Calu3 (cell line): ENCODE measurements around the gene GPR180. TPM values are rescaled to one million over a fixed set of nuclear protein-coding genes. Genes with fewer than 3 reads are reported as not detected.
"Not testable (repeated sequence)": the region's sequence is repeated elsewhere in the genome, so short reads cannot be mapped to it uniquely, and the experiment has no call there.

Experiments used
- BruUV-seq: library from RNA; stranded (reverse); fragments of 400-500 nt; replicated peaks from 2 replicates; lab custom pipeline; 2021; lab: Mats Ljungman, UMichigan
- CTCF ChIA-PET: fragments of 300-600 bp; sonication (Branson Sonifier 250); formaldehyde crosslinking; loops from one replicate; lab custom pipeline; 2022; ENCODE audit warnings: antibody characterized with exemption; lab: Charles Lee
- DNase-seq: peaks from one replicate; pipeline ENCODE4 v3.0.0; 2022
- H3K27ac Mint-ChIP-seq: one replicate; pipeline ENCODE4 v1.8.0; 2022; ENCODE audit warnings: mixed read lengths; ENCODE audit not compliant: unreplicated experiment
- H3K27me3 Mint-ChIP-seq: one replicate; pipeline ENCODE4 v1.8.0; 2022; ENCODE audit warnings: mixed read lengths; ENCODE audit not compliant: unreplicated experiment
- H3K36me3 Mint-ChIP-seq: one replicate; pipeline ENCODE4 v1.8.0; 2022; ENCODE audit warnings: mild to moderate bottlenecking, moderate library complexity, mixed read lengths; ENCODE audit not compliant: insufficient read depth, unreplicated experiment
- H3K4me1 Mint-ChIP-seq: one replicate; pipeline ENCODE4 v1.8.0; 2022; ENCODE audit warnings: mild to moderate bottlenecking, low read depth, mixed read lengths; ENCODE audit not compliant: unreplicated experiment
- H3K4me3 Mint-ChIP-seq: one replicate; pipeline ENCODE4 v1.8.0; 2022; ENCODE audit warnings: mild to moderate bottlenecking, low read depth, moderate library complexity, mixed read lengths; ENCODE audit not compliant: unreplicated experiment
- H3K9me3 Mint-ChIP-seq: one replicate; pipeline ENCODE4 v1.8.0; 2022; ENCODE audit warnings: low read depth, mixed read lengths; ENCODE audit not compliant: unreplicated experiment
- CTCF ChIP-seq: fragments of 200-600 bp; IDR thresholded peaks from one replicate; pipeline ENCODE4 v1.8.0; 2022; ENCODE audit warnings: antibody characterized with exemption; ENCODE audit not compliant: unreplicated experiment
- intact Hi-C: fragments of 100-400 bp; cut with micrococcal nuclease; formaldehyde crosslinking; loops from one replicate; pipeline ENCODE4 v1.10.0; 2022; ENCODE audit not compliant: unreplicated experiment
- total RNA-seq: library from RNA; stranded (reverse); gene quantifications from 2 replicates; pipeline ENCODE4 v1.2.3, GENCODE V29; 2022

The GPR180 gene
- total RNA-seq, 1 experiment from 2014 or later, result 3.4 TPM

GRCh38 chr13:94630858-94631257, 29.2 kb downstream of the GPR180 start:
- H3K27ac Mint-ChIP-seq, result no peak overlapping the region
- DNase-seq, result no peak
- intact Hi-C loops, result no loop called here
- H3K27me3 Mint-ChIP-seq, result no peaks in the 10 kb centered on the region
- CTCF ChIA-PET, result no interaction called here
- BruUV-seq, result no TSS peak
- no peaks in the 10 kb centered on the region for H3K9me3 Mint-ChIP-seq
- H3K36me3 Mint-ChIP-seq, result no peaks in the 10 kb centered on the region
- H3K4me1 Mint-ChIP-seq, result no peaks in the 10 kb centered on the region
- no peak for TF ChIP-seq CTCF
- H3K4me3 Mint-ChIP-seq, result no peak overlapping the region

GRCh38 chr13:94632226-94632980, 30.7 kb downstream of the GPR180 start:
- no peaks in the 10 kb centered on the region for H3K36me3 Mint-ChIP-seq
- no TSS peak for BruUV-seq
- CTCF ChIA-PET, result no interaction called here

GRCh38 chr13:94636096-94636495, 34.4 kb downstream of the GPR180 start:
- H3K36me3 Mint-ChIP-seq, CTCF ChIA-PET, BruUV-seq, H3K27me3 Mint-ChIP-seq, H3K9me3 Mint-ChIP-seq, DNase-seq, H3K27ac Mint-ChIP-seq, intact Hi-C loops, H3K4me1 Mint-ChIP-seq, H3K4me3 Mint-ChIP-seq: not testable (repeated sequence)

More at GRCh38 chr13:94632226-94632980, 30.7 kb downstream of the GPR180 start:
- H3K27me3 Mint-ChIP-seq, result no peaks in the 10 kb centered on the region
- H3K27ac Mint-ChIP-seq, result no peak overlapping the region
- intact Hi-C loops, result no loop called here
- H3K4me1 Mint-ChIP-seq, result no peaks in the 10 kb centered on the region
- TF ChIP-seq CTCF, result no peak
- no peak overlapping the region for H3K4me3 Mint-ChIP-seq
- no peak for DNase-seq
- no peaks in the 10 kb centered on the region for H3K9me3 Mint-ChIP-seq

- Mint-ChIP-seq H3K4me3 (no peak overlapping the region), H3K27ac (no peak overlapping the region), H3K36me3 (no peaks in the 10 kb centered on the region), H3K4me1 (no peaks in the 10 kb centered on the region), H3K9me3 (no peaks in the 10 kb centered on the region), H3K27me3 (no peaks in the 10 kb centered on the region)
- TF ChIP-seq CTCF, result no peak
- CTCF ChIA-PET, result no interaction called here
- no TSS peak for BruUV-seq
- intact Hi-C loops, result no loop called here
- no peak for DNase-seq
Measured at GRCh38 chr13:94636942-94637578, 35.4 kb downstream of the GPR180 start.

- H3K4me3 Mint-ChIP-seq, H3K9me3 Mint-ChIP-seq, H3K4me1 Mint-ChIP-seq, DNase-seq, H3K36me3 Mint-ChIP-seq, H3K27ac Mint-ChIP-seq, H3K27me3 Mint-ChIP-seq, intact Hi-C loops, BruUV-seq, CTCF ChIA-PET: not testable (repeated sequence)
Measured at GRCh38 chr13:94637677-94638076, 36.0 kb downstream of the GPR180 start.
